SK-N-SH (cell line): ENCODE results near the gene PIP4K2B.

ENCODE experiments used
- CTCF ChIP-seq: fragments of 200-600 bp; sonication (generic); IDR thresholded peaks from 2 replicates; pipeline ENCODE4 v1.6.1; 2017; ENCODE audit warnings: antibody characterized with exemption, mild to moderate bottlenecking, moderate library complexity
- EZH2phosphoT487 ChIP-seq: fragments of 200-600 bp; sonication (generic); IDR thresholded peaks from 2 replicates; pipeline ENCODE4 v1.6.1; 2017; ENCODE audit warnings: low read depth, mixed run types, mild to moderate bottlenecking, antibody characterized with exemption, moderate library complexity, borderline replicate concordance
- MAX ChIP-seq: IDR thresholded peaks from 2 replicates; pipeline ENCODE4 v1.4.0; 2012; ENCODE audit warnings: low read depth
- RAD21 ChIP-seq: IDR thresholded peaks from 2 replicates; pipeline ENCODE4 v1.6.1; 2012; ENCODE audit warnings: mild to moderate bottlenecking, low read length
- YY1 ChIP-seq: IDR thresholded peaks from 2 replicates; pipeline ENCODE4 v1.4.0; 2012; ENCODE audit warnings: low read depth, mild to moderate bottlenecking

GRCh38 chr17:38728290-38728831, 71.0 kb downstream of the PIP4K2B start:
- TF ChIP-seq MAX (no peak), RAD21 (no peak), CTCF (no peak), EZH2phosphoT487 (no peak), YY1 (no peak)
